HFFc6 (cell line): Measurements from ENCODE around the gene KCNAB1. TPM values are rescaled to one million over a fixed set of nuclear protein-coding genes. Genes with fewer than 3 reads are reported as not detected.

ENCODE experiments used
- DNase-seq: peaks from one replicate; pipeline ENCODE4 v3.0.0-alpha.2; 2018
- H3K27ac Mint-ChIP-seq: 2 replicates; pipeline ENCODE4 v1.8.0; 2020; ENCODE audit warnings: mild to moderate bottlenecking, mixed read lengths
- H3K27me3 Mint-ChIP-seq: 2 replicates; pipeline ENCODE4 v1.8.0; 2021; ENCODE audit warnings: mild to moderate bottlenecking, moderate library complexity, mixed read lengths; ENCODE audit not compliant: insufficient read depth
- H3K36me3 Mint-ChIP-seq: 2 replicates; pipeline ENCODE4 v1.8.0; 2021; ENCODE audit warnings: low read depth, mixed read lengths
- H3K4me1 Mint-ChIP-seq: 2 replicates; pipeline ENCODE4 v1.8.0; 2020; ENCODE audit warnings: low read depth, mixed read lengths
- H3K4me3 Mint-ChIP-seq: 2 replicates; pipeline ENCODE4 v1.8.0; 2020; ENCODE audit warnings: mild to moderate bottlenecking, moderate library complexity, mixed read lengths
- H3K9me3 Mint-ChIP-seq: 2 replicates; pipeline ENCODE4 v1.8.0; 2020; ENCODE audit warnings: mild to moderate bottlenecking, mixed read lengths
- CTCF ChIP-seq: fragments of 200-600 bp; sonication (generic); IDR thresholded peaks from 2 replicates; pipeline ENCODE4 v1.5.0; 2021; ENCODE audit warnings: antibody characterized with exemption, mild to moderate bottlenecking
- total RNA-seq, 6 experiments: library from RNA; stranded (reverse); fragmentation: NEBNext Ultra II Directional; extraction: Animal tissue kit (Norgen Biotek cat#: 25700); gene quantifications; 2 replicates in 1 of 6; 3 replicates in 5 of 6; pipeline ENCODE4 v1.2.3, GENCODE V29; 2021

KCNAB1 gene
- total RNA-seq, 6 experiments from 2014 or later, result not detected

DNA sequence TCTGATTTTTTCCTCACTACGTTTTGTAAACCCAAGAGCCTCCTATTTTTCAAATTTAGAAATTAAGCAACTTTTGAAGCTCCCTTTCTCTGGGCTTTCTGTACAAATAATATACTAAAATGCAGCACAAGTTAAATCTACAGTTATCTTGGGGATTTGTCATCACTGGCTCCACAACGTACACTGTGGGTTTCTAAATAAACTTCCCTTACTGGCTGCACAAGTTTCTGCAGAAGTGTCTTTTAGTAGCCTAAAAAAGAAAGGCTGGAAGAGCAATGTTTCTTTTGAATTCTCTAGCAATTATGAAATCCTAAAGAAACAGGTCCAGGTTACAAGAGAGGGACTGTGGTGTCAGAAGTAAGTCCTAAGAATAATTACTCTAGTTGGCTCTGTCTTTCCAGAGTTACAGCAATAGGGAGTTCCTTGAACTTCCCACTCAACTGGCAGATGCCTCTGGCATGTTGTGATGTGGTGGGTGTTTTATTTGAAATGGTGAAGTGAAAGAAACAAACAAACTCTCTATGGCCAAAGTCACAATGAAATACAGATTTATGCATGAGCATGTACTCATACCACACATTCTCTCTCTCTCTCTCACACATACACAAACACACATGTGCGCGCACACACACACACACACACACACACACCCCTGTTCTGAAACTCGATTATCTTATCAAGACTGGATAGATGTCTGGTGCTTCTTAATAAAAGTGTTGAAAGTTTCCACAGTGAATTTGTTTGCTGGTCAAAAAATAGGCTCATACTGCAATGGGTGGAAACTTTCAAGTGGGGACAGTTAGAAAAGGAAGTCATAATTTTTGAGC is 236.4 kb downstream of the KCNAB1 start:
- no peak overlapping the region for H3K27ac Mint-ChIP-seq
- TF ChIP-seq CTCF, result no peak
- no peak for DNase-seq
- H3K36me3 Mint-ChIP-seq, result no peaks in the 10 kb centered on the region
- H3K4me1 Mint-ChIP-seq, result no peaks in the 10 kb centered on the region
- no peaks in the 10 kb centered on the region for H3K9me3 Mint-ChIP-seq
- H3K4me3 Mint-ChIP-seq, result no peak overlapping the region
- peaks cover 6% of the 10 kb centered on the region; the same call in 1 of the 2 replicates for H3K27me3 Mint-ChIP-seq

- Mint-ChIP-seq H3K27ac (no peak overlapping the region), H3K4me3 (no peak overlapping the region), H3K9me3 (no peaks in the 10 kb centered on the region), H3K27me3 (peaks cover 6% of the 10 kb centered on the region; the same call in 1 of the 2 replicates), H3K36me3 (no peaks in the 10 kb centered on the region), H3K4me1 (no peaks in the 10 kb centered on the region)
- no peak for DNase-seq
- no peak for TF ChIP-seq CTCF
Measured at GRCh38 chr3:156358232-156358631, 237.9 kb downstream of the KCNAB1 start.

DNA sequence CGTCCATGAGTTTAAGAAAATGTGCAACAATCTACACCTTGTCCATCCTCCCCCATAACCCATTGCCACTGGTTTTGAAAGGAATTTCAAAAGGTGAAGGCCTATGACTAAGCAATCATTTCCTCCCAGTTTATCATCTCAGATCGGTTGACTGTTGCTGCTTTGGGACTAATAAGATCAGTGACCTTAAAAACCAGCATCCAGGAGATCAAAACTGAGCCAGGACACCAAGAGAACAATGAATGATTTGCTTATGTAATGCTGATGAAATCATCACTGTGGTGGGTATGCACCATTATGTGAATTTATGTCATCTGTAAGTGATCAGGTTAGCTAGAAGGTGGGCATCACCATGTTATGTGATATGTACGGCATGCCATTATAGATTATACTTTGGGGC is 239.0 kb downstream of the KCNAB1 start:
- no peak for DNase-seq
- no peaks in the 10 kb centered on the region for H3K36me3 Mint-ChIP-seq
- H3K4me3 Mint-ChIP-seq, result no peak overlapping the region
- H3K27me3 Mint-ChIP-seq, result peaks cover 6% of the 10 kb centered on the region; the same call in 1 of the 2 replicates
- H3K27ac Mint-ChIP-seq, result no peak overlapping the region
- no peaks in the 10 kb centered on the region for H3K4me1 Mint-ChIP-seq
- no peak for TF ChIP-seq CTCF
- no peaks in the 10 kb centered on the region for H3K9me3 Mint-ChIP-seq

DNA sequence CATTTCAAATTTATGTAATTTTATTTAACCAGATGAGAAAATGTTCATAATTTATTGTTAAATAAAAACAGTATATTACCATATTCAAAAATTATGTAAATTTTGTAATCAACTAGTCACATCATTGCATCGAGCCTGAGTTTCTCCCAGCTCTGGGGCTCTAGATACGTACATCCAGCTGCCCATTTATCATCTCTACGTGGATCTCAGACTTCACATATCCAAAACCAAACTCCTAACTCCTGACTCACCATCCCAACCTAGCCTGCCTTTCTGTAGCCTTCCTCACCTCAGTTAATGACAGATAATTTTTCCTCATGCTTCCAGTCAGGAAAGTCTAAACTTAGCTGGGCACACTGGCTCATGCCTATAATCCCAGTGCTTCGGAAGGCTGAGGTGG is 239.7 kb downstream of the KCNAB1 start:
- no peak for DNase-seq
- no peak for TF ChIP-seq CTCF
- H3K27ac Mint-ChIP-seq, result no peak overlapping the region
- no peaks in the 10 kb centered on the region for H3K9me3 Mint-ChIP-seq
- peaks cover 6% of the 10 kb centered on the region; the same call in 1 of the 2 replicates for H3K27me3 Mint-ChIP-seq
- no peaks in the 10 kb centered on the region for H3K36me3 Mint-ChIP-seq
- no peak overlapping the region for H3K4me3 Mint-ChIP-seq
- no peaks in the 10 kb centered on the region for H3K4me1 Mint-ChIP-seq

- Mint-ChIP-seq H3K27me3 (peaks cover 6% of the 10 kb centered on the region; the same call in 1 of the 2 replicates), H3K27ac (no peak overlapping the region), H3K4me3 (no peak overlapping the region), H3K36me3 (no peaks in the 10 kb centered on the region), H3K4me1 (no peaks in the 10 kb centered on the region), H3K9me3 (no peaks in the 10 kb centered on the region)
- no peak for DNase-seq
- TF ChIP-seq CTCF, result no peak
Measured at GRCh38 chr3:156360963-156361362, 240.6 kb downstream of the KCNAB1 start.
